HepG2 (cell line): ENCODE results near the gene HBEGF. TPM values are rescaled to one million over a fixed set of nuclear protein-coding genes. Genes with fewer than 3 reads are reported as not detected.

Experiments
- ELF3 ChIP-seq: IDR thresholded peaks from 2 replicates; pipeline ENCODE4 v1.6.1; 2016; ENCODE audit warnings: missing genetic modification reagents, missing compliant biosample characterization
- FOXK2 ChIP-seq: fragments of 450-650 bp; IDR thresholded peaks from 2 replicates; pipeline ENCODE4 v1.6.1; 2016
- GLI4 ChIP-seq: sonication (generic); formaldehyde crosslinking; IDR thresholded peaks from 2 replicates; pipeline ENCODE4 v1.5.1; 2020; ENCODE audit warnings: missing genetic modification reagents, mild to moderate bottlenecking, moderate library complexity, borderline replicate concordance
- GTF2F1 ChIP-seq: fragments of 150-350 bp; IDR thresholded peaks from 2 replicates; pipeline ENCODE4 v1.6.1; 2014; ENCODE audit warnings: low read length
- ISL2 ChIP-seq: sonication (generic); formaldehyde crosslinking; IDR thresholded peaks from 2 replicates; pipeline ENCODE4 v1.5.0; 2020; ENCODE audit warnings: missing genetic modification reagents
- NFIC ChIP-seq: IDR thresholded peaks from 2 replicates; pipeline ENCODE4 v1.6.1; 2012; ENCODE audit warnings: mild to moderate bottlenecking, low read length, inconsistent platforms
- PHF20 ChIP-seq: sonication (generic); formaldehyde crosslinking; IDR thresholded peaks from 2 replicates; pipeline ENCODE4 v1.5.0; 2020; ENCODE audit warnings: mild to moderate bottlenecking, missing genetic modification reagents
- RARG ChIP-seq: sonication (generic); formaldehyde crosslinking; IDR thresholded peaks from 2 replicates; pipeline ENCODE4 v1.4.0; 2020; ENCODE audit warnings: low read depth, mild to moderate bottlenecking, missing genetic modification reagents
- RFX3 ChIP-seq: IDR thresholded peaks from 2 replicates; pipeline ENCODE4 v1.6.1; 2016; ENCODE audit warnings: missing biosample characterization, missing genetic modification reagents
- SNRNP70 ChIP-seq: fragments of 200-400 bp; formaldehyde crosslinking; IDR thresholded peaks from 2 replicates; pipeline ENCODE4 v1.6.1; 2017; ENCODE audit warnings: mild to moderate bottlenecking, low read depth, low read length, moderate library complexity
- SRY ChIP-seq: sonication (generic); formaldehyde crosslinking; IDR thresholded peaks from 2 replicates; pipeline ENCODE4 v1.8.0; 2022; ENCODE audit warnings: mild to moderate bottlenecking, missing genetic modification reagents
- ZBTB14 ChIP-seq: sonication (generic); formaldehyde crosslinking; IDR thresholded peaks from 2 replicates; pipeline ENCODE4 v1.4.0; 2020; ENCODE audit warnings: missing genetic modification reagents
- ZFP41 ChIP-seq: sonication (generic); formaldehyde crosslinking; IDR thresholded peaks from 2 replicates; pipeline ENCODE4 v1.4.0; 2020; ENCODE audit warnings: mild to moderate bottlenecking, missing genetic modification reagents, borderline replicate concordance
- ZNF274 ChIP-seq: sonication (generic); formaldehyde crosslinking; IDR thresholded peaks from 2 replicates; pipeline ENCODE4 v1.5.1; 2020; ENCODE audit warnings: mild to moderate bottlenecking, missing genetic modification reagents
- polyA plus RNA-seq, 8 experiments: library from polyadenylated mRNA; depleted of rRNA in 3 of 8; stranded (reverse) in 7 of 8; unstranded in 1 of 8; fragments of >200 nt; fragmentation: Illumina TruSeq in 4 of 8; extraction: Trizol in 4 of 8; gene quantifications; 2 replicates each; pipeline versions ENCODE4 v1.2.1 to v1.2.3, GENCODE V29; 2011 to 2016; ENCODE audit warnings: low read depth in 4 of 8, missing spikeins in 1 of 8, mixed read lengths in 1 of 8; ENCODE audit not compliant: insufficient read depth in 1 of 8
- total RNA-seq, 5 experiments: library from RNA; depleted of rRNA; stranded (reverse); fragments of >200 nt; fragmentation: Illumina TruSeq; extraction: Trizol; gene quantifications; 2 replicates each; pipeline ENCODE4 v1.2.3, GENCODE V29; 2016; ENCODE audit warnings: low read depth in 1 of 5
- TF ChIP-seq, protein P1 (sequence below), 2 experiments: sonication (generic) in 1 of 2; formaldehyde crosslinking in 1 of 2; IDR thresholded peaks; 2 replicates each; pipeline versions ENCODE4 v1.6.1 to v1.9.0; 2014 to 2022; ENCODE audit warnings: antibody characterized with exemption in 1 of 2, borderline replicate concordance in 1 of 2, inconsistent platforms in 1 of 2, low read depth in 1 of 2, missing genetic modification reagents in 1 of 2
- TF ChIP-seq, protein P2 (sequence below): sonication (generic); formaldehyde crosslinking; IDR thresholded peaks from 2 replicates; pipeline ENCODE4 v1.5.1; 2020; ENCODE audit warnings: missing genetic modification reagents, mild to moderate bottlenecking, borderline replicate concordance

Gene HBEGF
- total and polyA plus RNA-seq, 2 of the 13 experiments (the other 11 are each of a cell fraction or from before 2014, with no cell fraction given), result 1.7 to 5.0 TPM

DNA sequence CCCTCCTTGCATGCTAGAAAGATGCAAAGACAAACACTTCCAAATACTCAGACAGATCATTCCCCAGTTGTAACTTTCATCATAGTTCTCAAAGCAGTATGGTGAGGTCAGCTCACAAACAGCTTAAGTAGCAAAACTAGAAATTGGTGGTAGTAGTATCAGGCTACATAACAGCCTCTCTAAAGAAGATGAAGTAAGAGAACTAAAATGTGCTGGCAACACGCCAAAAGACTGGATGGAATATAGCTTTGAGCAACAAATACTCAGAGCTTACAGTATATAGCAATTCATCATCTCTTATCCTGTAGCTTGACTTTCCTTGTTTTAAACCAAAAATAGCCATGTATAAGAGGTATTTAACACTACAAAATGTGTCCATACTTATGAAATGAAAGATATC lies 51.0 kb downstream of the HBEGF start (continued):
- TF ChIP-seq GTF2F1 (0 out of 2 replicates have a peak, but pooled peaks have one; percentile 41), GLI4 (CRISPR knock-in tag) (no peak), ZFP41 (CRISPR knock-in tag) (no peak), NFIC (0 out of 2 replicates have a peak, but pooled peaks have one; percentile 30), RARG (CRISPR knock-in tag) (no peak), ISL2 (CRISPR knock-in tag) (no peak), PHF20 (CRISPR knock-in tag) (no peak), SRY (CRISPR knock-in tag) (no peak), ELF3 (CRISPR knock-in tag) (no peak), ZNF274 (CRISPR knock-in tag) (no peak), RFX3 (CRISPR knock-in tag) (no peak), SNRNP70 (no peak), ZBTB14 (CRISPR knock-in tag) (no peak), FOXK2 (no peak)
- TF ChIP-seq, protein P1, sequence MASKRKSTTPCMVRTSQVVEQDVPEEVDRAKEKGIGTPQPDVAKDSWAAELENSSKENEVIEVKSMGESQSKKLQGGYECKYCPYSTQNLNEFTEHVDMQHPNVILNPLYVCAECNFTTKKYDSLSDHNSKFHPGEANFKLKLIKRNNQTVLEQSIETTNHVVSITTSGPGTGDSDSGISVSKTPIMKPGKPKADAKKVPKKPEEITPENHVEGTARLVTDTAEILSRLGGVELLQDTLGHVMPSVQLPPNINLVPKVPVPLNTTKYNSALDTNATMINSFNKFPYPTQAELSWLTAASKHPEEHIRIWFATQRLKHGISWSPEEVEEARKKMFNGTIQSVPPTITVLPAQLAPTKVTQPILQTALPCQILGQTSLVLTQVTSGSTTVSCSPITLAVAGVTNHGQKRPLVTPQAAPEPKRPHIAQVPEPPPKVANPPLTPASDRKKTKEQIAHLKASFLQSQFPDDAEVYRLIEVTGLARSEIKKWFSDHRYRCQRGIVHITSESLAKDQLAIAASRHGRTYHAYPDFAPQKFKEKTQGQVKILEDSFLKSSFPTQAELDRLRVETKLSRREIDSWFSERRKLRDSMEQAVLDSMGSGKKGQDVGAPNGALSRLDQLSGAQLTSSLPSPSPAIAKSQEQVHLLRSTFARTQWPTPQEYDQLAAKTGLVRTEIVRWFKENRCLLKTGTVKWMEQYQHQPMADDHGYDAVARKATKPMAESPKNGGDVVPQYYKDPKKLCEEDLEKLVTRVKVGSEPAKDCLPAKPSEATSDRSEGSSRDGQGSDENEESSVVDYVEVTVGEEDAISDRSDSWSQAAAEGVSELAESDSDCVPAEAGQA (IDR thresholded peaks at IDR 0.05; ENCODE audit: low read depth), result no peak
- TF ChIP-seq, protein P1 (CRISPR knock-in tag; IDR thresholded peaks at IDR 0.05; ENCODE audit: borderline replicate concordance), result no peak
- TF ChIP-seq, protein P2, sequence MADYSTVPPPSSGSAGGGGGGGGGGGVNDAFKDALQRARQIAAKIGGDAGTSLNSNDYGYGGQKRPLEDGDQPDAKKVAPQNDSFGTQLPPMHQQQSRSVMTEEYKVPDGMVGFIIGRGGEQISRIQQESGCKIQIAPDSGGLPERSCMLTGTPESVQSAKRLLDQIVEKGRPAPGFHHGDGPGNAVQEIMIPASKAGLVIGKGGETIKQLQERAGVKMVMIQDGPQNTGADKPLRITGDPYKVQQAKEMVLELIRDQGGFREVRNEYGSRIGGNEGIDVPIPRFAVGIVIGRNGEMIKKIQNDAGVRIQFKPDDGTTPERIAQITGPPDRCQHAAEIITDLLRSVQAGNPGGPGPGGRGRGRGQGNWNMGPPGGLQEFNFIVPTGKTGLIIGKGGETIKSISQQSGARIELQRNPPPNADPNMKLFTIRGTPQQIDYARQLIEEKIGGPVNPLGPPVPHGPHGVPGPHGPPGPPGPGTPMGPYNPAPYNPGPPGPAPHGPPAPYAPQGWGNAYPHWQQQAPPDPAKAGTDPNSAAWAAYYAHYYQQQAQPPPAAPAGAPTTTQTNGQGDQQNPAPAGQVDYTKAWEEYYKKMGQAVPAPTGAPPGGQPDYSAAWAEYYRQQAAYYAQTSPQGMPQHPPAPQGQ (CRISPR knock-in tag), result no peak
- TF ChIP-seq, all 625 proteins: peak for 3
